HepG2 (cell line): ENCODE results near the gene ZDHHC16. TPM values are rescaled to one million over a fixed set of nuclear protein-coding genes. Genes with fewer than 3 reads are reported as not detected.

Experiments used
- AHDC1 ChIP-seq: sonication (generic); formaldehyde crosslinking; IDR thresholded peaks from 2 replicates; pipeline ENCODE4 v1.5.1; 2020; ENCODE audit warnings: mild to moderate bottlenecking, missing genetic modification reagents, borderline replicate concordance
- CBX2 ChIP-seq, 2 experiments: fragments of 200-600 bp in 1 of 2; sonication (generic); formaldehyde crosslinking in 1 of 2; IDR thresholded peaks; 2 replicates each; pipeline versions ENCODE4 v1.7.0 to v1.8.1; 2018 to 2022; ENCODE audit warnings: low read depth in 2 of 2, low read length in 1 of 2, mild to moderate bottlenecking in 1 of 2, missing genetic modification reagents in 1 of 2
- GMEB1 ChIP-seq: sonication (generic); formaldehyde crosslinking; IDR thresholded peaks from 2 replicates; pipeline ENCODE4 v1.5.1; 2020; ENCODE audit warnings: missing genetic modification reagents, mild to moderate bottlenecking, borderline replicate concordance
- MXI1 ChIP-seq: IDR thresholded peaks from 3 replicates; pipeline ENCODE4 v1.6.1; 2012; ENCODE audit warnings: low read depth, low read length, inconsistent platforms, borderline replicate concordance
- NCOA1 ChIP-seq: sonication (generic); formaldehyde crosslinking; IDR thresholded peaks from 2 replicates; pipeline ENCODE4 v1.9.0; 2021; ENCODE audit warnings: missing genetic modification reagents
- ONECUT2 ChIP-seq: sonication (generic); formaldehyde crosslinking; IDR thresholded peaks from 2 replicates; pipeline ENCODE4 v1.4.0; 2020; ENCODE audit warnings: missing genetic modification reagents
- TRAFD1 ChIP-seq: sonication (generic); formaldehyde crosslinking; IDR thresholded peaks from 2 replicates; pipeline ENCODE4 v1.5.1; 2020; ENCODE audit warnings: missing genetic modification reagents, mild to moderate bottlenecking, borderline replicate concordance
- ZBTB21 ChIP-seq: sonication (generic); formaldehyde crosslinking; IDR thresholded peaks from 2 replicates; pipeline ENCODE4 v1.4.0; 2020; ENCODE audit warnings: missing genetic modification reagents
- ZNF30 ChIP-seq: sonication (generic); formaldehyde crosslinking; IDR thresholded peaks from 2 replicates; pipeline ENCODE4 v1.5.0; 2020; ENCODE audit warnings: mild to moderate bottlenecking, missing genetic modification reagents
- ZNF441 ChIP-seq: sonication (generic); formaldehyde crosslinking; IDR thresholded peaks from 2 replicates; pipeline ENCODE4 v1.7.0; 2021; ENCODE audit warnings: missing genetic modification reagents, borderline replicate concordance
- ZNF710 ChIP-seq: sonication (generic); formaldehyde crosslinking; IDR thresholded peaks from 2 replicates; pipeline ENCODE4 v1.5.0; 2020; ENCODE audit warnings: mild to moderate bottlenecking, missing genetic modification reagents, borderline replicate concordance
- polyA plus RNA-seq, 8 experiments: library from polyadenylated mRNA; depleted of rRNA in 3 of 8; stranded (reverse) in 7 of 8; unstranded in 1 of 8; fragments of >200 nt; fragmentation: Illumina TruSeq in 4 of 8; extraction: Trizol in 4 of 8; gene quantifications; 2 replicates each; pipeline versions ENCODE4 v1.2.1 to v1.2.3, GENCODE V29; 2011 to 2016; ENCODE audit warnings: low read depth in 4 of 8, missing spikeins in 1 of 8, mixed read lengths in 1 of 8; ENCODE audit not compliant: insufficient read depth in 1 of 8
- total RNA-seq, 5 experiments: library from RNA; depleted of rRNA; stranded (reverse); fragments of >200 nt; fragmentation: Illumina TruSeq; extraction: Trizol; gene quantifications; 2 replicates each; pipeline ENCODE4 v1.2.3, GENCODE V29; 2016; ENCODE audit warnings: low read depth in 1 of 5

The ZDHHC16 gene
- total and polyA plus RNA-seq, 2 of the 13 experiments (the other 11 are each of a cell fraction or from before 2014, with no cell fraction given): 40.8 to 41.8 TPM

- TF ChIP-seq AHDC1 (no peak), NCOA1 (CRISPR knock-in tag) (no peak), ZNF710 (no peak), ONECUT2 (no peak), ZNF30 (CRISPR knock-in tag) (no peak), CBX2 (IDR thresholded peaks at IDR 0.05; ENCODE audit: low read depth, low read length) (no peak), CBX2 (CRISPR knock-in tag; IDR thresholded peaks at IDR 0.05; ENCODE audit: low read depth) (no peak), ZNF441 (0 out of 2 replicates have a peak, but pooled peaks have one; percentile 43), GMEB1 (CRISPR knock-in tag) (peak; percentile 67; the same call in 1 of the 2 replicates), MXI1 (peak; percentile 100), ZBTB21 (peak; percentile 97), TRAFD1 (CRISPR knock-in tag) (no peak)
Measured at GRCh38 chr10:97400665-97401454, 45.1 kb upstream of the ZDHHC16 start, which contains the start of gene RRP12 (continued).
